ENCODE data around the gene PTPRM.

The PTPRM gene

DNA sequence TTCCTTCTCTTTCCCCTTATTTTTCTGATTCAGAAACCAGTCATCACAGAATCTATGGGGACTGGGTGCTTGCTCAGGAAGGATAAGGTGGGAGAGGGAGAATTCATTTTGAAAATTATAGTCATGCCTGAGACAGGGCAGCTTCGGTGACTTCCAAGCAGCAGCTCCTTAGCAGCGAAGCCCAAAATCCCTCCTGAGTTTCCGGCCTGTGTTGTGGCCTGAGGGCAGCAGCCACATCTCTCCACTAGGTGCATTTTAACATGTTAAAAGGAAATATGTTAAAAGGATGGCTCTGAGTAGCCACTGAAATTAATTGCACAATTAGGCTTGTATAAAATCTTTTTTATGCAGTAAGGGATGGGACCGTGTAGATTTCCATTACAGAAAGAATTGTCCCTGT is 835.1 kb downstream of the PTPRM start:
- Histone ChIP-seq H3K36me3 (ENCODE audit: insufficient read depth, low read length) (no peaks in the 10 kb centered on the region), H2AFZ (ENCODE audit: low read length) (no peak overlapping the region), H4K20me1 (ENCODE audit: insufficient read depth, low read length, poor library complexity, severe bottlenecking) (no peaks in the 10 kb centered on the region), H3K9ac (ENCODE audit: low read depth, low read length, poor library complexity, severe bottlenecking) (no peak overlapping the region), H3K4me3 (ENCODE audit: low read length, poor library complexity, severe bottlenecking) (no peak overlapping the region), H3K9me3 (ENCODE audit: insufficient read depth, low read depth, low read length) (no peaks in the 10 kb centered on the region), H3K9me2 (replicated peaks; ENCODE audit: low read depth, low read length) (no peaks in the 10 kb centered on the region), H3K27me3 (ENCODE audit: insufficient read depth, low read length, poor library complexity, severe bottlenecking) (no peaks in the 10 kb centered on the region), H3K4me1 (ENCODE audit: insufficient read depth, low read length, poor library complexity, severe bottlenecking) (no peaks in the 10 kb centered on the region), H3K4me2 (ENCODE audit: low read depth, low read length, poor library complexity, severe bottlenecking) (no peak overlapping the region), H3F3A (ENCODE audit: low read depth) (no peaks in the 10 kb centered on the region), H3K79me2 (ENCODE audit: insufficient read depth, low read length) (no peaks in the 10 kb centered on the region)
- TF ChIP-seq, protein P1, sequence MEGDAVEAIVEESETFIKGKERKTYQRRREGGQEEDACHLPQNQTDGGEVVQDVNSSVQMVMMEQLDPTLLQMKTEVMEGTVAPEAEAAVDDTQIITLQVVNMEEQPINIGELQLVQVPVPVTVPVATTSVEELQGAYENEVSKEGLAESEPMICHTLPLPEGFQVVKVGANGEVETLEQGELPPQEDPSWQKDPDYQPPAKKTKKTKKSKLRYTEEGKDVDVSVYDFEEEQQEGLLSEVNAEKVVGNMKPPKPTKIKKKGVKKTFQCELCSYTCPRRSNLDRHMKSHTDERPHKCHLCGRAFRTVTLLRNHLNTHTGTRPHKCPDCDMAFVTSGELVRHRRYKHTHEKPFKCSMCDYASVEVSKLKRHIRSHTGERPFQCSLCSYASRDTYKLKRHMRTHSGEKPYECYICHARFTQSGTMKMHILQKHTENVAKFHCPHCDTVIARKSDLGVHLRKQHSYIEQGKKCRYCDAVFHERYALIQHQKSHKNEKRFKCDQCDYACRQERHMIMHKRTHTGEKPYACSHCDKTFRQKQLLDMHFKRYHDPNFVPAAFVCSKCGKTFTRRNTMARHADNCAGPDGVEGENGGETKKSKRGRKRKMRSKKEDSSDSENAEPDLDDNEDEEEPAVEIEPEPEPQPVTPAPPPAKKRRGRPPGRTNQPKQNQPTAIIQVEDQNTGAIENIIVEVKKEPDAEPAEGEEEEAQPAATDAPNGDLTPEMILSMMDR (conservative IDR thresholded peaks at IDR 0.05; ENCODE audit: low read length): no peak
- TF ChIP-seq EZH2phosphoT487 (IDR thresholded peaks at IDR 0.05; ENCODE audit: borderline replicate concordance): no peak

DNA sequence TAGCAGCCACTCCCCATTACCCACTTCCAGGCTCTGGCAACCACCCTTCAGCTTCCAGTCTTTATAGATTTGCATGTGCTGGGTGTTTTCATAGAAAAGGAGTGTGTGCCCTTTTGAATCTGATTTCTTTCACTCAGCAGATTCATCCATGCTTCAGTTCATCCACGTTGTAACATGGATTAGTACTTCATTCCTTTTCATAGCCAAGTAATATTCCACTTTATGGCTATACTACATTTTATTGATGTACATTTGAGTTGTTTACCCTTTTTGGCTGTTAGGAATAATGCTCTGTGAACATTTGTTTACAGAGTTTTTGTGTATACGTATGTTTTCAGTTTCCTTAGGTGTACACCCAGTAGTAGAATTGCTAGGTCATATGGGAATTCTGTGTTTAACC is 836.6 kb downstream of the PTPRM start:
- Histone ChIP-seq H3K9me2 (replicated peaks; ENCODE audit: low read depth, low read length) (no peaks in the 10 kb centered on the region), H3K4me2 (ENCODE audit: low read depth, low read length, poor library complexity, severe bottlenecking) (no peak overlapping the region), H3K4me3 (ENCODE audit: low read length, poor library complexity, severe bottlenecking) (no peak overlapping the region), H3K79me2 (ENCODE audit: insufficient read depth, low read length) (no peaks in the 10 kb centered on the region), H2AFZ (ENCODE audit: low read length) (no peak overlapping the region), H4K20me1 (ENCODE audit: insufficient read depth, low read length, poor library complexity, severe bottlenecking) (no peaks in the 10 kb centered on the region), H3K4me1 (ENCODE audit: insufficient read depth, low read length, poor library complexity, severe bottlenecking) (no peaks in the 10 kb centered on the region), H3K36me3 (ENCODE audit: insufficient read depth, low read length) (no peaks in the 10 kb centered on the region), H3K9ac (ENCODE audit: low read depth, low read length, poor library complexity, severe bottlenecking) (no peak overlapping the region), H3K27me3 (ENCODE audit: insufficient read depth, low read length, poor library complexity, severe bottlenecking) (no peaks in the 10 kb centered on the region), H3K9me3 (ENCODE audit: insufficient read depth, low read depth, low read length) (no peaks in the 10 kb centered on the region), H3F3A (ENCODE audit: low read depth) (no peaks in the 10 kb centered on the region)
- TF ChIP-seq EZH2phosphoT487 (IDR thresholded peaks at IDR 0.05; ENCODE audit: borderline replicate concordance): no peak
- TF ChIP-seq, protein P1 (conservative IDR thresholded peaks at IDR 0.05; ENCODE audit: low read length): no peak

DNA sequence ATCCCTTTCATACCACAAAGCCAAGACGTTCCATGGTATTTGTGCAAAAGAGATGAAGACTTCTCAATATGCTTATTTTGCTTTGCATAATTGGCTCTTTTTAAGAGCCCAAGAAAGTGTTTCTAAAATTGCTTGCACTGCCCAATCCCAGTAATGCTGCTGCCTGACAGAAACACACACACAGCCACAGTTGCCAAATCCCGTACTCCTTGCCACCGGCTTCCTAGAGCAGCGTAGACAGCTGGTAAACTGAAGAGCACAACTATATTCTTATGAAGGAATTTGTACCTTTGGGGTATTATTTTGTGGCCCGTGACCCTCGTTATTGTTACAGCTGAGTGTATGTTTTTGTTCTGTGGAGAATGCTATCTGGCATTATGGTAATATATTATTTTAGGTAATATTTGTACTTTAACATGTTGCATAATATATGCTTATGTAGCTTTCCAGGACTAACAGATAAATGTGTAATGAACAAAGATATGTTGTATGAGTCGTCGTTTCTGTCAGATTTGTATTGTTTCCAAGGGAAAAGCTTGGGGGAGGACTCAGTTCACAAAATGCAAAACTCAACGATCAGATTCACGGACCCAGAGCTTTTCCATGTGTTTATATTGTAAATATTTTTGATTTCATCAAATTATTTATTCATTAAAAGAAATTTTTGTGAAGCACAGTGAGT is 839.2 kb downstream of the PTPRM start:
- H3K27me3 ChIP-seq (ENCODE audit: insufficient read depth, low read length, poor library complexity, severe bottlenecking): no peaks in the 10 kb centered on the region
- TF ChIP-seq EZH2phosphoT487 (IDR thresholded peaks at IDR 0.05; ENCODE audit: borderline replicate concordance): no peak
- TF ChIP-seq, protein P1 (conservative IDR thresholded peaks at IDR 0.05; ENCODE audit: low read length): no peak
- no peak overlapping the region for H3K4me2 ChIP-seq (ENCODE audit: low read depth, low read length, poor library complexity, severe bottlenecking)
- no peak overlapping the region for H2AFZ ChIP-seq (ENCODE audit: low read length)
- no peaks in the 10 kb centered on the region for H3K9me2 ChIP-seq (replicated peaks; ENCODE audit: low read depth, low read length)
- no peak overlapping the region for H3K4me3 ChIP-seq (ENCODE audit: low read length, poor library complexity, severe bottlenecking)
- H3K9me3 ChIP-seq (ENCODE audit: insufficient read depth, low read depth, low read length): no peaks in the 10 kb centered on the region; the same call in 1 of the 2 replicates
- no peaks in the 10 kb centered on the region for H3K79me2 ChIP-seq (ENCODE audit: insufficient read depth, low read length)
- no peak overlapping the region for H3K9ac ChIP-seq (ENCODE audit: low read depth, low read length, poor library complexity, severe bottlenecking)
- no peaks in the 10 kb centered on the region for H4K20me1 ChIP-seq (ENCODE audit: insufficient read depth, low read length, poor library complexity, severe bottlenecking)
- H3F3A ChIP-seq (ENCODE audit: low read depth): no peaks in the 10 kb centered on the region
- no peaks in the 10 kb centered on the region for H3K4me1 ChIP-seq (ENCODE audit: insufficient read depth, low read length, poor library complexity, severe bottlenecking)
- no peaks in the 10 kb centered on the region for H3K36me3 ChIP-seq (ENCODE audit: insufficient read depth, low read length)

Data from Loucy (cell line).